ENCODE data around the gene PCDHA4. TPM values are rescaled to one million over a fixed set of nuclear protein-coding genes. Genes with fewer than 3 reads are reported as not detected.
"Not testable (repeated sequence)": the region's sequence is repeated elsewhere in the genome, so short reads cannot be mapped to it uniquely, and the experiment has no call there.

PCDHA4 gene
- total and polyA plus RNA-seq, 2 experiments from 2014 or later = 1.8 to 12.5 TPM

- no peaks in the 10 kb centered on the region for H3K9me2 ChIP-seq (ENCODE audit: insufficient read depth)
- H3K27me3 ChIP-seq (ENCODE audit: insufficient read depth) = no peaks in the 10 kb centered on the region
- H3K4me3 ChIP-seq = peak within 1 kb of the TSS; percentile 37; the same call in 1 of the 2 replicates
- H3K4me1 ChIP-seq (ENCODE audit: insufficient read depth) = no peaks in the 10 kb centered on the region
- ATAC-seq (peak; percentile 28; the same call in 1 of the 3 replicates), DNase-seq (ENCODE audit: low spot score) (no peak)
- Mint-ChIP-seq H3K4me3 (peak within 1 kb of the TSS; percentile 68), H3K9me3 (peaks cover 5% of the 10 kb centered on the region; the same call in 2 of the 3 replicates), H3K4me1 (no peaks in the 10 kb centered on the region; the same call in 2 of the 3 replicates), H3K27me3 (ENCODE audit: insufficient read depth, low read depth, poor library complexity) (peaks cover 2% of the 10 kb centered on the region), H3K27ac (no peak within 1 kb of the TSS), H3K36me3 (ENCODE audit: low read depth) (peaks cover 18% of the 10 kb centered on the region)
- no peak within 1 kb of the TSS for H2AFZ ChIP-seq
- H3F3A ChIP-seq (replicated peaks; ENCODE audit: low read depth) = no peaks in the 10 kb centered on the region
- H4K20me1 ChIP-seq (replicated peaks; ENCODE audit: insufficient read depth) = no peaks in the 10 kb centered on the region
- no peaks in the 10 kb centered on the region for H3K36me3 ChIP-seq (ENCODE audit: insufficient read depth)
- no peaks in the 10 kb centered on the region for H3K79me2 ChIP-seq (replicated peaks; ENCODE audit: insufficient read depth)
- TF ChIP-seq REST (IDR thresholded peaks at IDR 0.05; ENCODE audit: unreplicated experiment) = no peak
- peak; percentile 29 to 31; a peak in 3 of 4 replicates for TF ChIP-seq CTCF (conservative IDR thresholded peaks at IDR 0.05; ENCODE audit: low read depth in 2 of 2)
- no peak within 1 kb of the TSS for H3K27ac ChIP-seq (ENCODE audit: low read depth)
- H3K4me2 ChIP-seq = no peak within 1 kb of the TSS
Observed at GRCh38 chr5:140827704-140828361, 21.0 kb downstream of the PCDHA4 start, which contains the start of gene PCDHA6. Gene PCDHA6, plus strand, starts transcription at chr5:140827960. Its CDS starts 132 bp downstream, at chr5:140828092.

GRCh38 chr5:140828362-140828737 is 21.5 kb downstream of the PCDHA4 start:
- H3K36me3 ChIP-seq (ENCODE audit: insufficient read depth) = no peaks in the 10 kb centered on the region
- Mint-ChIP-seq H3K4me1 (no peaks in the 10 kb centered on the region; the same call in 2 of the 3 replicates), H3K9me3 (peaks cover 5% of the 10 kb centered on the region; the same call in 2 of the 3 replicates), H3K27ac (no peak overlapping the region), H3K27me3 (ENCODE audit: insufficient read depth, low read depth, poor library complexity) (peaks cover 2% of the 10 kb centered on the region), H3K4me3 (peak overlapping the region; percentile 68; the same call in 2 of the 3 replicates), H3K36me3 (ENCODE audit: low read depth) (peaks cover 18% of the 10 kb centered on the region)
- no peaks in the 10 kb centered on the region for H3K4me1 ChIP-seq (ENCODE audit: insufficient read depth)
- no peaks in the 10 kb centered on the region for H4K20me1 ChIP-seq (replicated peaks; ENCODE audit: insufficient read depth)
- no peak overlapping the region for H3K27ac ChIP-seq (ENCODE audit: low read depth)
- H3K9me2 ChIP-seq (ENCODE audit: insufficient read depth) = no peaks in the 10 kb centered on the region
- peak overlapping the region; percentile 37; the same call in 1 of the 2 replicates for H3K4me3 ChIP-seq
- H2AFZ ChIP-seq = no peak overlapping the region
- ATAC-seq = peak; percentile 48; the same call in 2 of the 3 replicates
- no peaks in the 10 kb centered on the region for H3K27me3 ChIP-seq (ENCODE audit: insufficient read depth)
- peak; percentile 57 for DNase-seq (ENCODE audit: low spot score)
- TF ChIP-seq POLR2AphosphoS5 (IDR thresholded peaks at IDR 0.05; ENCODE audit: low read depth) = no peak
- peak; percentile 38 to 45 for TF ChIP-seq CTCF (conservative IDR thresholded peaks at IDR 0.05; ENCODE audit: low read depth in 2 of 2)
- H3K79me2 ChIP-seq (replicated peaks; ENCODE audit: insufficient read depth) = no peaks in the 10 kb centered on the region
- H3K4me2 ChIP-seq = no peak overlapping the region
- no peaks in the 10 kb centered on the region for H3F3A ChIP-seq (replicated peaks; ENCODE audit: low read depth)

GRCh38 chr5:140829511-140830501 is 22.9 kb downstream of the PCDHA4 start:
- Mint-ChIP-seq H3K9me3 (peaks cover 12% of the 10 kb centered on the region), H3K36me3 (ENCODE audit: low read depth) (peaks cover 20% of the 10 kb centered on the region; the same call in 2 of the 3 replicates)
- not testable (repeated sequence) for H3K4me1 Mint-ChIP-seq; H3K4me3 Mint-ChIP-seq; H3K27me3 Mint-ChIP-seq (ENCODE audit: insufficient read depth, low read depth, poor library complexity); H4K20me1 ChIP-seq (replicated peaks; ENCODE audit: insufficient read depth); H3K79me2 ChIP-seq (replicated peaks; ENCODE audit: insufficient read depth); H3K36me3 ChIP-seq (ENCODE audit: insufficient read depth); H3K27ac ChIP-seq (ENCODE audit: low read depth); H3K4me2 ChIP-seq; H3F3A ChIP-seq (replicated peaks; ENCODE audit: low read depth); H2AFZ ChIP-seq; H3K27ac Mint-ChIP-seq; DNase-seq (ENCODE audit: low spot score); H3K4me3 ChIP-seq; H3K9me2 ChIP-seq (ENCODE audit: insufficient read depth); H3K27me3 ChIP-seq (ENCODE audit: insufficient read depth); ATAC-seq; H3K4me1 ChIP-seq (ENCODE audit: insufficient read depth)

All from GM23338 (cell line).